Brain pericyte (primary cell): ENCODE results near the gene OR52D1.

Source experiments
- DNase-seq: peaks from one replicate; pipeline ENCODE4 v3.0.0-alpha.2; 2012; ENCODE audit warnings: low read depth, low spot score

Gene OR52D1

DNA sequence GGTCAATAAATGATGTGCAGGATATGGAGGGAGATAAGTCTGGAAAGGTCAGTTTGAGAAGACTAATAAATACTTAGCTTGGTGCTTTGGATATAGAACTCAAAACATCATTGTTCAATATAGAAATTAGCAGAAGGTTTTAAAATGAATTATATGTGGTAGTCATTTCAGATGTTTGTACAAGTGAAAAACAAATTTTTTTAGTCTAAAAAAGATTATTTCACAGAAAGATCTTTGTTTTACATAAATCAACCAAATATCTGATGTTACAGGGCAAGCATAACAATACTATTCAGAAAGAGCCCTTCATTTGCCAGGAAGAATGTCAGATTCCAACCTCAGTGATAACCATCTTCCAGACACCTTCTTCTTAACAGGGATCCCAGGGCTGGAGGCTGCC lies at the start of gene OR52D1:
Gene OR52D1, plus strand, starts transcription at position 301 of the 400 bp plus-strand sequence. Its CDS starts 22 bp downstream, at position 323.
- DNase-seq: no peak

DNA sequence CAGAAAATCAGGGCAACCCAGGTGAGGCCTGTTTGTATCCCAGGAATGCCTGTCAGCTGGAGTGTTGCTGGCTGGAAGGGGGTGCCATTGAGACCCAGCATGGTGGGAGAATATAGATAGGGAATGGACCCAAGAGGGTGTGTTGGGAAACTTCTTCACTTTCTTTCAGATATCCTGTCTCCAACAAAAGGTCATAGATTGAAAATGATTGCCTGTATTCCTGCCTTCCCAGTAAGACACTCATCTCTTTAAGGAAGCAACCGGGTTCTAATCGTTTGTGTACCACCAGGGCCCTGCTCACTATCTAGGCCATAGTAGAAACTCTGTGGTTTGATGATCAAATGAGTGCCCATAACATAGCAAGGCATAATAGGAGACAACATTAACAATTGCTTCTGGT lies 47.1 kb upstream of the OR52D1 start, which contains the start of gene OR51I1:
Gene OR51I1, minus strand, starts transcription at position 101 of the 400 bp plus-strand sequence. Its CDS starts 0 bp downstream, at position 101.
- no peak for DNase-seq

DNA sequence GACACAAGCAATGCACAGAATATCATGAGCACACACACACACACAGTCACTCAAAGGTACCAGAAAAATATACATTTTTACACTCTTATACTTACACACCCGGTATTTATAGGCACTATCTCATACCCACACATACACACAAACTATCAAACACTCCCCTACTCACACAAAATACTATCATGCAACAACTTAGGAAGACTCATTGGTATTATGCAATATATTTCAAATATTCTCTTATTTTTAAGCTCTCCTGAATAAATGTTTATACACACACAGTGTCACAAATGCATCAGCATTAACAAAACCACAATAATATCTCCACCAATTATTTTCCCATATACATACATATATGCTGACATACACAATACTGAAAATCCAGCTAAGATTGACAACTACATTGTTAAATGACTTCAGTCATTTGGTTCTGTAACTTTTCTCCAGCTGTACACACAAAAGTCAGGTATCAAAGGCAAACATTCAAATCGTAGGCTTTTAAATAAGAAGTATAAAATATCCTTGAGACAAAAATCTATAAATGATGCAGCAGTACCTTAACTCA lies 44.6 kb upstream of the OR52D1 start:
- DNase-seq: no peak

DNA sequence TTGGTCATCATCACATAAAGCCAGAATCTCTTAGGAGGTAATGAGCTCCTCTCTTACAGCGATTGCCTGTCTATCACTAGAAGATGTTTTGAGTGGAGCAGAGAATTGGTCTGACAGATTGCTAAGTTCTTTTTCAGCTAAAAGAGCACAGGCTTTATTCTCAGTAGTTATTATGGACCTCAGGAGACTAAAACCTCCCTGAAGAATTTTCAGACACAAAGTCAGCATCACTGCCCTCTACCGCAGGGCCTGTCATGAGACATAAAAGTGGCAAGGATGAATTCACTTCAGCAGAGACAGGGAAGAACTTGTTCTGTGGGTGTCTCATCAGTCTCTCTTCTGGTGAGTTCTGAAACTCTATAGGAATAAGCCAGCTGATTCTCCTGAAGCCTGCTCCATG lies 39.5 kb upstream of the OR52D1 start, which contains the start of gene OR51I2:
Gene OR51I2, plus strand, starts transcription at position 301 of the 400 bp plus-strand sequence. CDS start 4,166 bp downstream, outside the sequence.
- DNase-seq: no peak

GRCh38 chr11:5449432-5449831 lies 39.1 kb upstream of the OR52D1 start:
- no peak for DNase-seq

DNA sequence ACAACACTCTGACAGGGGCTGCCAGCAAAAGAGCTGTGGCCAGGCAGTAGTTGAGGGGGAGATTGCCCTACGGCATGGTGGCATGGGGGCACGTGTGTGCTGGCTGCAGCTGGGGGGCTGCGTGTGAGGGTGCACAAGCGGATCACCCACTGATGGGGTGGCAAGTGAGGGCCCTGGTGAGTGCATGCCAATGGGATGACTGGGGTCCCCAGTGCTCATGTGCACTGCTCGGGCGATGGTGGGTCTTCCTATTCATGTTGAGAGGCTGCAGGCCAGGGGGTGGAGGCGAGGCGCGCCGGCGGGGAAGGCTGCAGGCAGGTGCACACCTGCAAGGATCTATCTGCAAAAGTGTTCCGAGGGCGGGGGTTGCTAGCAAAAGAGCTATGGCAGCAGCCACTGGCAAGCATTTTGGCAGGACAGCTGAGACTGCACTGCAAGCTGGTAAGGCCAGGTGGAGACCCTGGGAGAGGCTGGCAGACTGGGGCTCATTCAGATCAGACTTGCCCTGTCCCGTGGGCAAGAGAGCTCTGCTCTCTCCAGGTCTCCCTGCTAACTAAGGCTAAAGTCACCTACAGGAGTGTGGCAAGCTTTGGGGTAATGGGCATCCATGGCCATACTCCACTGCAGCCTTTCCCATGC lies 27.4 kb upstream of the OR52D1 start:
- DNase-seq: no peak

- no peak for DNase-seq
Observed at GRCh38 chr11:5467527-5467926, 21.0 kb upstream of the OR52D1 start.

DNA sequence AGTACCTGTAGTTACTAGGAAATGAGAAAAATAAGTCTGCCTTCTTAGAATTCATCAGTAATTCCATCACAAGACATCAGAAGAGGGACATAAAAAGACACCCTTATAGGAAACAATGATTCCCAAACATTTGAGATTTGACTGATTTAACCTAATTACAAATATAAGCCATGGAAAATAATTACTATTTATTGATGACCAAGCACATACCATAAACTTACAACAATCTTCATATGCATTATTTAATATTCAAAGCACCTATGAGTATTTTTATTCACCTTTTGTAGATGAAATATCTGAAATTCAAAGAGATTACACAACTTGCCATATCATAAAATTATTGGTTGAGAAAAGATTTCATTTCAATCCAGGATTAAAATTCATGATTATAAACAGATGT lies 14.6 kb upstream of the OR52D1 start:
- DNase-seq: no peak

- no peak for DNase-seq
Observed at GRCh38 chr11:5476186-5476819, 12.2 kb upstream of the OR52D1 start.

- no peak for DNase-seq
Observed at GRCh38 chr11:5486003-5486402, 2.5 kb upstream of the OR52D1 start.

DNA sequence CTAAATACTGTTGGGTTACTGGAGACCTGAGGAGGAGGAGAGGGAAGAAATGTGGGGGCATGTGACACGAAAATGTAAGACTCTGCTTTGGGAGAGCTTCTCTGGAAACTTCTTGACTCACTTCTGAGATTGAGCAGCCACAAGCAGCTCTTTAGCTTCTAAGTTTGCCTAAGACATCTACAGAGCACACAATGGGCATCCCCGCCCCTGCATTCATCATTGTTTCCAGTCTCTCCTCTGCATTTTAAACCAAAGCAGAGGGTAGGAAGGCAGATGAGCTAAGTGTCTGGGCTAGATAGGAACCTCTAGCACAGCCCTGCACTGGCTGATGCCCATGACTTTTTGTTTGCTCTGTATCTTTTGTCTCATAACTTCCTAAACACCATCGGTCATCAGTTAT lies 2.1 kb upstream of the OR52D1 start:
- no peak for DNase-seq

- no peak for DNase-seq
Observed at GRCh38 chr11:5488798-5489399, 414 bp downstream of the OR52D1 start.

DNA sequence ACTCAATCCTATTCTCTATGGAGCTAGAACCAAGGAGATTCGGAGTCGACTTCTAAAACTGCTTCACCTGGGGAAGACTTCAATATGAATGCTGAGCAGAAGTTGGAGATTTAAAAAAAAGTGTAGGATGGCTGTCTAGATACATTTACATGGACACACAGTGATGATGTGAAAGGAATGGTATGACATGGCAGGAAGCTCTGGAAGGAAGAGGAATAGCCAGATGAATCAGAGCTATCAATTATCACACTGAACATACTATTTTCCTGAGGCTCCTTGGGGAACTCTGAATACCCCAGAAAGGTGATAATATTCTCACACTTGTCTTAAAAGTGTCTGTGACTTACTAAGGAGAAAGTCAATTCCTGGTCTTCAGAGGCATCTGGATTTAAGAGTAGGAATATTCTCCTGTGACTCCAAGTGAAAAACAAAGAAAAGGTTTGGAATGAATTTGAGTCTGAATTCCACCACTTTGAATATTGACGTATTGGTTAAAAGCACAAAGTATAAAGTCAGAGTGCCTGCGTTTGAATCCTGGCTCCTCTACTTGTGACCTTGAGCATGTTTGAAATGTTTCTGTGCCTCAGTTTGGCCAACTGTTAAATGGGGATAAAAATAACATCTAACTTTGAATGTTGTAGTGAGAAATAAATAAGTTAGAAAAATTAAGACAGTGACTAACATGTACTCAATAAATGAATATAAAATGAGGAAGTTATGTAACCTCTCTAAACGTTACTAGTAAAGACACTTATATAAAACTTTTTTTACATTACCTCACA lies 1.3 kb downstream of the OR52D1 start:
- DNase-seq: no peak

GRCh38 chr11:5499671-5500070 lies 11.2 kb downstream of the OR52D1 start:
- DNase-seq: no peak

DNA sequence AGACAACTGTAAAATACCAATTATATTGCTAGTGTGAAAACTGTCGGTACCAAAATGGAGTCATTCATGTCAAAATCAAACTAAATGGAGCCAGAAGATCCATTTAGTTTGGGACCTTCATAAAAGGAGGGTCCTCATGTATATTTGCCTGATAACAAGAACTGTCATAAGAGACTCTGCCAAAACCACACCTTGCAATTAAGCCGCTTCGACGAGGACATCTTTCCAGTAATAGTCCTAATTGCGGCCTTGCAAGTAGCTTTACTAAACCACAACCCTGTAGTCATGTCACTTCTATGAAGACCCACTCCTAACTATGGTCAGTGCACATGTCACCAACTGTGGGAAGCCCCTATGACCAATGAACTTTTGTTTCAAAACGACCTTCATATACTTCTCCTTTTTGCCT lies 11.9 kb downstream of the OR52D1 start:
- no peak for DNase-seq

DNA sequence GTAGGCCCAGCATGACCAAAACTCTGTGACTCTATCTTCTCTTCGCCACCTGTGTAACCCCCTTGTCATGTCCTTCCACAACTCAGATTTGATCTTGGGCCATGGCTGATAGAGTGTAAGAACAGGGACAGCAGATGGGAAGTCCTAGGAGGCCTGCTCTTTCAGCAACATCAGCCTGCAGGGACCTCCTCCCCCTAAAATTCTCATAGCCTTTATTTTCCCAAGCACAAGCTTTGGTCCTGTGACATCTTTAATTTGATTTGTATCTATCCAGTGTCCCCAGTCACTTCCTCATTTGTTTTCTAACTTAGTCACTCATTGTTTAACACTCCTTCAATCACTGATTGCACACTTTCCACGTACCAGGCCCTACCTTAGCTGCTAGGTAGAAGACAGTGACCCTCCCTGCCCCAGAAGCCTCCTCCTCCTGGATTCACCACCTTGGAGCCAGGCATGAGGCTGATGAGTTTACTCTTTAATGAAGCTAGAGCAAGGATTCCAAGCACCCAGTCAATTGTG lies 16.0 kb downstream of the OR52D1 start:
- DNase-seq: no peak

GRCh38 chr11:5505363-5506048 lies 17.0 kb downstream of the OR52D1 start:
- DNase-seq: no peak

DNA sequence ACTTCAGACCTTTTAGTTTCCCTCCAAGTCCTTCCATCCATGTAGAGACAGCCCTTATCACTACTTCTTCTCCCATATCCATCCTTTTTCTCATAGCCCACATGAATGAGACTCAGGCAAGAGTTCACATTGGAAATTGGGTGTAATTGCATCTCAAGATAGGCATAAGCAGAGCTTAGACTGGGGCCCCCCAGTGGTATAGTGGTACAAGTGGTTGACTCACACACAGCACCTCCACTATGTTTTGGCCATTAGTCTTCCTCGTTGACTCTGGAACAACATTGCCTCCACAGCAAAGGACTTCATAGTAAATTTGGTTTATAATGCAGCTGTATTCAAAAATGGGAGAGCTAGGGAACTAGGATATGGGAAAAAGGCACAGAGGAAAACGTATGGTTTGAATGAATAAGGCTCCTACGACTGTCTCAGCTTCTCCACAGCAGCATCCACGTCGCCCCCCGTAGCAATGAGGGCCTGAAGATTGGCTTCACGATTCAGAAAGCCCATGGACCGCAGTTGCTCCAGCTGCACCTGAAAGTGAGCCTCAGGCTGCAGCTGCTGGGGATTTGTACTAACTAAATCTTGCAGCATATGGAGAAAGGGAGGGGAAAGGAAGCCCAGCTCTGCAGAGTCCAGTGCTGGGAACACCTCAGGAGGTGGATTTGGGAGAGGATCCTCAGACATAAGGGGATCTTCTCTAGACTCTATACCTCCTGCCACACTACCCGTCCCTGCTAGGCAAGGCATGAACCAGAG lies 18.9 kb downstream of the OR52D1 start:
- DNase-seq: no peak

- no peak for DNase-seq
Observed at GRCh38 chr11:5507933-5508305, 19.4 kb downstream of the OR52D1 start.

GRCh38 chr11:5508605-5509004 lies 20.1 kb downstream of the OR52D1 start:
- DNase-seq: no peak
